Retinal pigment epithelial cell (primary cell): ENCODE results near the gene TOM1L2.

Experiments used
- DNase-seq: peaks from one replicate; pipeline ENCODE4 v3.0.0-alpha.2; 2010; ENCODE audit warnings: low read depth
- H3K4me3 ChIP-seq: 2 replicates; pipeline ENCODE4 v1.5.1; 2011; ENCODE audit warnings: mild to moderate bottlenecking, low read length, control low read depth, moderate library complexity
- CTCF ChIP-seq: conservative IDR thresholded peaks from 2 replicates; pipeline ENCODE4 v1.5.1; 2011; ENCODE audit warnings: low read depth, low read length, control low read depth, inconsistent platforms

TOM1L2 gene

GRCh38 chr17:17819561-17819995 lies 152.6 kb downstream of the TOM1L2 start:
- TF ChIP-seq CTCF, result no peak
- no peak overlapping the region for H3K4me3 ChIP-seq
- DNase-seq, result peak; percentile 86

DNA sequence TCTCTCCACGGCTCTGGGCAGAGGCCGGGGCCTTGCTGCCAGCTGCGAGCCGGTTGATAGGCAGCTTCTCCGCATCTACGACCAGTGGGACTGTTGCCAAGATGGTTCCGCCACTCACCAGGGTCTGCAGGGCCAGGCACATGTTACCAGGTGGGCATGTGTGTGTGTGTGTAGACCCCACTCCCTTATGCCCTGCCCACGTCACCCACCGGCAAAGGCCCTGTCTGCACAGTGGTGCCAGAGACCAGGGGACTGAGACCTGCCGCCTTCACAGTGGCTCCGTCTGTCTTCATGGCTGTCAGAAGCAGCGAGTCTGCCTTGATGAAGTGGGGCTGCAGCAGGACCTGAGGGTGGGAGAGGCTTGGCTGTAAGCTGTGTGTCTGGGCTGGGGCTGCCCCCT lies 153.1 kb downstream of the TOM1L2 start:
- no peak overlapping the region for H3K4me3 ChIP-seq
- no peak for TF ChIP-seq CTCF

DNA sequence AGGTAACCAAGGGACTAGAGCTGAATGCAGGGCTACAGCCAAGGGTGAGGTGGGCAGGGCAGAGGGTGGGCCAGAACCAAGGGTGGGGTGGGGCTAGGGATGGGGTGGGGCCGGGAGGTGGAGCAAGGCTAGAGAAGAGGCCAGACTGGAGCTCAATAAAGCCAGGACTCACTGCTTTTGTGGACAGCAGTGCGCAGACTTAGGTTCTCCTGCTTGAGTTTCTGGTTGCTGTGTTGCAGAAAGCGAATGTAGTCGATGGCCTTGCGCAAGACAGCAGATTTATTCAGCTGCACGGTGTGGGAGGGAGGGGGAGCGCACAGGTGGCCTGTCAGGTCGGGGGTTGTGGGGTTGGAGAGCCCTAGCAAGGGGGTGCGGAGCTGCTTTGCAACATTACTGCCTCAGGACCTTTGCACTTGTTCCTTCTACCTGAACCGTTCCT lies 154.1 kb downstream of the TOM1L2 start:
- no peak for DNase-seq
- H3K4me3 ChIP-seq, result no peak overlapping the region
- TF ChIP-seq CTCF, result no peak

More for the DNA sequence above, 153.1 kb downstream of the TOM1L2 start:
- DNase-seq, result no peak

- no peak overlapping the region for H3K4me3 ChIP-seq
- no peak for DNase-seq
- no peak for TF ChIP-seq CTCF
These were observed 154.7 kb downstream of the TOM1L2 start for GRCh38 chr17:17817552-17817947.

GRCh38 chr17:17816831-17817551 lies 155.2 kb downstream of the TOM1L2 start:
- no peak overlapping the region for H3K4me3 ChIP-seq
- peak; percentile 25 for TF ChIP-seq CTCF
- no peak for DNase-seq

DNA sequence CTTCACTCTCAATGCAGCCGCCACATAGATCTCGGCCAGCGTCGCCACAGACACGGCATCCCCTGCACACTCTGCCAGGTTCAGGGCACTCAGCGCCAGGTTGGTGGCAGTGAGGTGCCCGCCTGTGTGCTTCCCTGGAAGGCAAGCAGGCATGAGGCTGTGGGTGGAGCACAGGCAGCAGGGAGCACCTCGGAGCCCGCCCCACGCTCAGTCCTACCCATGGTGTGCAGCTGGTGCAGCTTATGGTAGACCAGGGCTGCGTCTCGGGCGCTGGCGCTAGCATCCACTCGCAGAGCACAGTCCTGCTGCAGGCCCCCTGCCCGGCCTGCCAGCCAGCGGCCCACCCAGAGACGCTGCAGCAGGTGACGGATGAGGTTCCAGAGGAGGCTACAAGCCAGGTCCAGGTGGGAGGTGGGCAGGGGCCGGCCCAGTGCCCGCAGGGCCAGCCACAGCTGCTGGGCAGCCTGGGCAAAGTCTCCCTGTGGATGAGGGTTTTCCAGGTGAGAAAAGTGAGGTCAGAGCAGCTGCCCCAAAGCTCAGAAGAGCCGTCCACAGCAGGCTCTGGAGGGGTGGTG lies 155.9 kb downstream of the TOM1L2 start:
- DNase-seq, result no peak
- TF ChIP-seq CTCF, result no peak
- H3K4me3 ChIP-seq, result no peak overlapping the region
